CD1c-positive myeloid dendritic cell (primary cell): ENCODE measurements around the gene CCDC24.

Experiments used
- DNase-seq: peaks from one replicate; pipeline ENCODE4 v3.0.0-alpha.2; 2016; ENCODE audit errors: extremely low spot score

The CCDC24 gene

GRCh38 chr1:44040418-44040817 lies 49.0 kb downstream of the CCDC24 start:
- DNase-seq = no peak

- no peak for DNase-seq
Observed at GRCh38 chr1:44040846-44041245, 49.4 kb downstream of the CCDC24 start.

- DNase-seq = no peak
Observed at GRCh38 chr1:44043176-44044070, 52.0 kb downstream of the CCDC24 start.

- no peak for DNase-seq
Observed at GRCh38 chr1:44044071-44044801, 52.8 kb downstream of the CCDC24 start.

- no peak for DNase-seq
Observed at GRCh38 chr1:44045064-44045463, 53.7 kb downstream of the CCDC24 start.
